RCC 7860 (cell line): ENCODE measurements around the gene CDK6.
"Not testable (repeated sequence)": the region's sequence is repeated elsewhere in the genome, so short reads cannot be mapped to it uniquely, and the experiment has no call there.

Experiments
- DNase-seq: peaks from one replicate; pipeline ENCODE4 v3.0.0-alpha.2; 2015; ENCODE audit warnings: low spot score
- FAIRE-seq: peaks from 2 replicates; lab custom pipeline; 2012; peaks lifted over from hg19 to GRCh38; lab: Jason Lieb, UNC

CDK6 gene

DNA sequence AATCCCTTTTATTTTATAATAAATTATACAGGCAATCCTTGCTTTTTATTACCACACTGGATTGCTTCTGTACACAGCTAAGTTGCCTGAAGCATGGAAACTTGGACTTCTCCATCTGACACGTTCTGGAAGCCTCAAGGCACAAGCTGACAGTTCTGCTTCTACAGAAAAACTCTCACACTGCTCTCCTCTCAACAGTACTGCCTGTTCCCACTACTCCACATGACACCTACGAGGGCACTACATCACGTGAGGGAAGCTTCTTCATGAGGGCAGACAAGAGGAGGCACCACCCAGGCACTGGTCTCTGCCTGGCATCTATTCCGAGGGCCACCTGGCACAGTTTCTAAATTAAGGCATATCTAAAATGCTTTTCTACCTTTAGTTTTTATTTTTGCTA, 229.4 kb downstream of the CDK6 start:
- no peak for DNase-seq
- FAIRE-seq = no peak

DNA sequence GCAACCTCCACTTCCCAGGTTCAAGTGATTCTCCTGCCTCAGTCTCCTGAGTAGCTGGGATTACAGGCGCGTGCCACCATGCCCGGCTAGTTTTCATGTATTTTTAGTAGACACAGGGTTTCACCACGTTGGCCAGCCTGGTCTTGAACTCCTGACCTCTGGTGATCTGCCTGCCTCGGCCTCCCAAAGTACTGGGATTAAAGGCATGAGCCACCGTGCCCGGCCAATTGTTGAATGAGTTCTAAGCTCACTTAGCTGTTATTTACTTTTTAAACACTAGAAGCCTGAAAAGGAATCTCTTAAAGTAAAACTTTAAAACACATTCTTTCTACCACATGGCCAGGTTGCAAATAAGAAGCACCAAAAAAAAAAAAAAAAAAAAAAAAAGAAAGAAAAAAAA, 231.9 kb downstream of the CDK6 start:
- not testable (repeated sequence) for DNase-seq, FAIRE-seq

DNA sequence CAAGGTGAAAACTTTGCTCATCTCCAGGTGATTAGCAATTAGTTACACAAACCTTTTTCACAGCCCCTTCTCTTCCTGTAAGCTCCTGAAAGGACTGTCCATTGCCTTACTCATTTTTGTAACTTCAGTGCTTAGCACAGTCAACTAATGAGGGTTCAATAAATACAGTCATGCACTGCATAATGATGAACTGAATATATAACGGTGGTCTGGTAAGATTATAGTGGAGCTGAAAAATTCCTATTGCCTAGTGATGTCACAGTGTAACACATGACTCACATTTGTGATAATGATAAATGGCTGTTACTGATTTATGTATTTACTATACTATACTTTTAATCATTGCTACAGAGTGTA, 233.3 kb downstream of the CDK6 start:
- no peak for FAIRE-seq

DNA sequence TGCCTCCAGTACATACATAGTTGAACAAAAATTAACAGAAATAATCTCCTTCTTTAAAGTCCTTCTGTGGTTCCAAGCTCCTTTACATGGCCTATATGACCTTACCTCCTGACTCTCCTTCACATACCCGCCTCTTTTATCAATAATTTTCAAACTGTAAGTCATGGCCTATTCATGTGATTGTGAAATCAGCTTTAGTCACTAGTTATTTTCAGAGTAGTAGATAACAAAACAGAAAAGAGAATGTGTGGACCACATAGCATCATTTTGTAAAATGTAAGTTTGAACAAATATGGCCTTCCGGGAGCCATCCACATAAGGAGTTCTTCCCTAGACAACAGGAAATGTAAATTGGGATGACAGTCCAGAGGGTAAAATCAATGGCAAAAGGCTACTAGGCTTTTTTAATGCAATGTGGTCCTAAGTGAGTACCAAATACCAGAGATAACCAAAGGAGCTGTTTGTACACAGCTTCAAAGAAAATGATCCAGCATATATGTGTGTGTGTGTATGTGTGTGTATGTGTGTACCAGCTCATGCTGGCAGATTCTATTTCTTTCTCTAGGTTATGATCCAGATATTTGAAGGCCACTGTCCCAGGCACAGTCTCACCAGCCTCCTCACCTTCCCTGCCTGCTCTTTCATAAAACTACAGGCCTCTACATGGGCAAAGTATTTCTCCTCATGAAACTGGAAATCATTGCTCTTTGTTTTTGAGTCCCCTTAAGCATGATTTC, 233.9 kb downstream of the CDK6 start:
- no peak for DNase-seq
- no peak for FAIRE-seq

More for the DNA sequence above, 233.3 kb downstream of the CDK6 start:
- DNase-seq = no peak

DNA sequence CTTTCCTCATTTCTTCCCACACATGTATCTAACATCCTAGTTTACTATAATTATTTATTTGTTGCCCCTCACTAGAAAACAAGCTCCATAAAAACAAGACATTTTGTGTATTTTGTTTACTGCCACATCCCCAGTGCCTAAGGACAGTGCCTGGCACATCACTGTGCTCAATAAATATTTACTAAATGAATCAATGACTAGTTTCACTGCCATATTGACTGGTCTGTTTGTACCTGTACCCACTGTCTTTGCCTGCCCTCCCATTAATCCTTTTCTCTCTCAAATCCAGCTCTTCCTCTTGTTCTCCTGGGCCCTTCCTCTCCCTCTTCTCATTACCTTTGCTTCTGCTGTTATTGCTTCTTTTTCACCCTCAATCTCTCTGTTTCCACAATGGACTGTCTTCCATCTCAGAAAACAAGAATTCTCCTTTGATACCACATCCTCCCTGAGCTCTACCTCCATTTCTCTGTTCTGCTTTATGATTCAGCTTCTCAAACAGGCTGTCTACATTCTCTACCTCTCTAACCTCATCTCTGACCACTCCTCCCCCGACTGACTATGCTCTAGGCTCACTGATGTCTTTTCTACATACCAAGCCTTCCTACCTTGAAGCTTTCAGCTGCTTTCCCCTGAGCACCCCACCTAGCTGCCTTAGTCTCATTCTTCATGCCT, 237.9 kb downstream of the CDK6 start:
- no peak for FAIRE-seq

DNA sequence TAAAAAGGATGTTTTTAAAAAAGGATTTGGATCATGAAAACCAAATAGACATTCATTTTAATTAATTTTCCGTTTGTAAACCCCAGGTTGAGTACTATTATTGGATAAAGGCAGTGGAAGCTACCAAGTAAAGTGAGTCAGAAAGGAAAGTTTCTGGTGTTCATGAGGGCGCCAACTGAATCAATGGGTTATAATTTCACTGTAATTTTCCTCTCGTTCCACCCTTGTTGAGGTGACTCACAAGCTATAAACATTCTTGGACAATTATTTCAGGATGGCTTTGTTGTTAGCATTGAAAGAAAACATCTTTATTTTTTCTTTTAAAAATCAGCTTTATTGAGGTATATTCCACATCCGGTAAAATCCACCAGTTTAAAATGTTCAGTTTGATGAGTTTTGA, 241.1 kb downstream of the CDK6 start:
- FAIRE-seq = peak; percentile 11

More for the DNA sequence above, 237.9 kb downstream of the CDK6 start:
- DNase-seq = no peak

DNA sequence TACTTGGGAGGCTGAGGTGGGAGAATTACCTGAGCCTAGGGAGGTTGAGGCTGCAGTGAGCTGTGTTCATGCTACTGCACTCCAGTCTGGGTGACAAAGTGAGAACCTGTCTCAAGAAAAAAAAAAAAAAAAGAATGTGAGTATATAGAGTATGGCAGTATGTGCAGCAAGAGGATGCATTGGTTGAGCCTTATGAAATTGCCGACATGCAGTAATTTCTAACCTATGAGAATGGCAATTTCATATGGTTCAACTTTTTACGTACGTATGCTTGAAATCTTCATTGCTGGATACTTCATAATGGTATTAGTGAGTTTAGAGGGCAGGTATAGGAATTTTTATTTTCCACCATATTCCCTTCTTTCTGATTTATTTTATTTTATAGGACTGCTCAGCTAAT, 241.6 kb downstream of the CDK6 start:
- no peak for FAIRE-seq
- DNase-seq = no peak

More for the DNA sequence above, 241.1 kb downstream of the CDK6 start:
- no peak for DNase-seq

DNA sequence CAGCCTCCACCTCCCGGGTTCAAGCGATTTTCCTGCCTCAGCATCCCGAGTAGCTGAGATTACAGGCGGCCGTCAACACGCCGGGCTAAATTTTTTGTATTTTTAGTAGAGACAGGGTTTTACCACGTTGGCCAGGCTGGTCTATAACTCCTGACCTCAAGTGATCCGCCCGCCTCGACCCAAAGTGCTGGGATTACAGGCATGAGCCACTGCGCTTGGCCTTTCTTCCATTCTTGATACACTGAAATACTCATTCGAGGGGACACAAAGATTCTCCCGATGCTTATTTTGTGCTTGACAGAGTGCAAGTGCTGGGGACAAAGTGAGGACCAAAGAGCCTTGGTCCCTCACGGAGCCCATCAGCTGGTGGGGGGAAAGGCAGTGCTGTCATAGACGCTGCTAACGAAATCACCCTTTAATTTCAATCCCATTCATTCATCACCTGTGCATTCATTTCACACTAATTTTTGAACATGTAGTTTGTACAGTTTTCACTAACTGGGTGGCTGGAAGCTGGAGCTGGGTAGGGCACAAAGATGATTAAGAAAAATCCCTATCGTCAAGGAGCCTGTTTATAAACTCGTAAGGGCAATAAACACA, 245.6 kb downstream of the CDK6 start:
- FAIRE-seq = no peak
- DNase-seq = no peak

DNA sequence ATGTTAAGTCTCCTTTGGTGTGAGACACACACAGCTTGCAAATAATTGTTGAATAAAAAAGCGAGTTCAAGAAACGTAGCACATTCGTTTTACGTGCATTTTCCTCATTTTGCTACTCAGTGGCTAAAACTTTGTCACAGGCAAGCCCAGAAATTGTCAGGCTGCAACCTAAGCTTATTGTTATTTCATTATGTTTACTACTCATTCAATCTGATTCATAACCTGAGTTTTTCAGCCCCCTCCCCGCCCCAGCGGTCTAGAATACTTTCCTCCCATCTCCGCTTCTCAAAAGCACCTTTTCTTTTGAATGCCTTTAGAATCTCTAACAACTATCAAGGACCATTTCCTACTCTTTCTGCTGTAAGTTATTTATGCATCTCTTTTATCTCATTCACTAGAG, 247.3 kb downstream of the CDK6 start:
- no peak for FAIRE-seq

DNA sequence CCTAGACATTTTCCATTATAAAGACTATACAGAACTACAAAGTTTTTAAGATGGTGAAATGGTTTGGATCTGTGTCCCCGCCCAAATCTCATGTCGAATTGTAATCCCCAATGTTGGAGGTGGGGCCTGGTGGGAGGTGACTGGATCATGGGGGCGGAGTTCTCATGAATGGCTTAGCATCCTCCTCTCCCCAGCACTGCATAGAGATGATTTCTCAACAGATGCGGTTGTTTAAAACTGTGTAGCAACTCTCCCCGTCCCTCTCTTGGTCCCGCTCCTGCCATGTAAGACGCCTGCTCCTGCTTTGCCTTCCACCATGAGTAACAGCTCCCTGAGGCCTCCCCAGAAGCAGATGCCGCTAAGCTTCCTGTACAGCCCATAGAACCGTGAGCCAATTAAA, 247.8 kb downstream of the CDK6 start:
- FAIRE-seq (no peak), DNase-seq (no peak)

More for the DNA sequence above, 247.3 kb downstream of the CDK6 start:
- no peak for DNase-seq

DNA sequence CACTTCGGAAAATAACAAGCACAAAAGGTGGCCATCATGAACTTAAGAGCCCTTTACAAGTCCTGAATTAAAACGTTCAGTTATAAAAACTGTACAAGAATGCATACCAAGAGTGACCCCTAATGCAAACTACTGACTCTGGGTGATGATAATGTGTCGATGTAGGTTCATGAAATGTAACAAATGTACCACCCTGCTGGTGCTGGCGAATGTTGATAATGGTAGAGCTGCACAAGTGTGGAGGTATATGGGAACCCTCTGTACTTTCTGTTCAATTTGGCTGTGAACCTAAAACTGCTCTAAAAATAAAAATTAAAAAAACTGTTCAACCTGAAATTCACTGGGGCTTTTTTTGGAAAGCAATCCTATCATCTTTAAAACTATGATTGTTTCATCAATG, 249.5 kb downstream of the CDK6 start:
- DNase-seq (no peak), FAIRE-seq (no peak)

DNA sequence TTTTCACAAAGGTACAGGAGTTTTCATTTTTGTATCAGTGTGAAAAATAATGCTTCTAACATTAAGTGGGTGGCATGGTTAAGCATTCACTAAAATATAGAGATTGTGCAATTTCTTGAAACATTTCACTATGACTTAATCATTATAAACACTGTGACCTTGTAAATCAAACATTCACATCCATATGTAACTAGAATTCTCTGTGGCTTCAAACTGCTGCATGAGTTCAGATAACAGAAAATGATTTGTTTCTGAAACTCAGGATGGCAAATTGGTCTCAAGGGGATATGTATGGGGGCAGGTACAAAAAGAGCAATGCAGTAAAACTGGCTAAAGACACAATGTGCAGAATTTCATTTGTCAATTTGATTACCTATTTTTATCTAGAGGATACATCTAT, 250.0 kb downstream of the CDK6 start:
- DNase-seq (peak; percentile 33), FAIRE-seq (peak; percentile 81)

DNA sequence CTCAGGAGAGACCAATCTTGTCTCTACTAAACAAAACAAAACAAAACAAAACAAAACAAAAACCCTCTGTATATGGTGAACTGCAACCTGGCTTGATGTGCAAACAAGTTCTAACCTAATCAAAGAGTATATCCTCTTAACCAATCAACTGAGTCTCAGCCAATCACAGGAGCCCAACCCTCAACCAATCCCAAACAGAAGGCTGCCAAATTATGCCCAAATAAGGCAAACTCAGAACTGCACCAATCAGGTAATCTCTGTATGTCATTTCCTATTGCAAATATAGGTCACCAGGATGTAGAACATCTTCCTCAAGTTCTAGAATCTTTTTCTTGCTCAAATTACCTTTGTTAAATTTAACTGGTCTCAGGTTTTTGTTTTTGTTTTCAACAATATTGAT, 251.4 kb downstream of the CDK6 start:
- DNase-seq = no peak
- no peak for FAIRE-seq

DNA sequence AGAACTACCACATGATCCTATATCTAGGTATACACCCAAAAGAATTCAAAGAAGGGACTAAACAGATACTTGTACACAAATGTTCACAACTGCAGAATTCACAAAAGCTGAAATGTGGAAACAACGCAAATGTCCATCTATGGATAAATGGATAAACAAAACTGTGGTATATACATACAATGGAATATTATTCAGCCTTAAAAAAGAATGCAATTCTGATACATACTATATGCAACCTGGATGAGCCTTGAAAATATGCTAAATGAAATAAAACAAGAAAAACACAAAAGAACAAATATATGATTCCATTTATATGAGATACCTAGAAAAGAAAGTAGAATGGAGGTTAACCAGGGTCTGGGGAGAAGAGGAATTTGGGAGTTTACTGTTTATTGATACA, 253.4 kb downstream of the CDK6 start:
- FAIRE-seq = no peak
- DNase-seq = no peak

DNA sequence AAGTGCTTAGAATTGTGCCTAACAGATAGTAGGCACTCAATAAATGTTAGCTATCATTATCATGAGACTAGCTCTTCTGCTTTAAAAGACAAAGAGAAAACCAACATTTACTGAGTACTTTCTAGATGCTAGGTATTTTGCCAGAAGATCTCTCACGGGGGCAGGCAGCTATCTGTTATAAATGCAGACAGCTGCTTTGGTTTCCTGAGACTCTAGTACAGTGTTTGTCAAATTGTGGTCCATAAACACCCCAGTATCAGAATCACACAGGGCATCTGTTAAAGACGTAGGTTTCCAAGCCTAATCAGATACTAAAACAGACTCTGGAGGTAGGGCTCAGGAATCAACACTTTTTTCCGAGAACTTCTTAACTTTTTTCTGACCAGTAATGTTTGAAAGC, 260.1 kb downstream of the CDK6 start:
- FAIRE-seq = no peak
- no peak for DNase-seq

DNA sequence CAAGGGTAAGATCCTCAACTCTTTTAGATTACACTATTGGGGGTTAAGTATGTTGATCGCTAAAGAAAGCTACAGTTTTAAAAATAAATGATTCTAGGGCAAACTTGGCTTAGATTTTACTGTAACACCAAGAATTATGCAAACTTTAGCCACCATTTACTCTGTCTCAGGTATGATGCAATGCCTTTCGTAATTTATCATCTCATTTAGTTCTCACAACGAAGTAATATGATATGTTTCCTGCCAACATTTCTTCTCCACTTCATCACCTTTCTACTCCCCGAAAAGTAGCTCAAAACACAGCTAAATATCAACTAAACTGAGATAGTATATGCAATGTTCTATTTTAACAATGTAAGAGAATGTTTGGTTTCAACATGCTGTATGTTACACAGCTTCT, 267.2 kb downstream of the CDK6 start:
- DNase-seq = no peak
- FAIRE-seq = no peak

DNA sequence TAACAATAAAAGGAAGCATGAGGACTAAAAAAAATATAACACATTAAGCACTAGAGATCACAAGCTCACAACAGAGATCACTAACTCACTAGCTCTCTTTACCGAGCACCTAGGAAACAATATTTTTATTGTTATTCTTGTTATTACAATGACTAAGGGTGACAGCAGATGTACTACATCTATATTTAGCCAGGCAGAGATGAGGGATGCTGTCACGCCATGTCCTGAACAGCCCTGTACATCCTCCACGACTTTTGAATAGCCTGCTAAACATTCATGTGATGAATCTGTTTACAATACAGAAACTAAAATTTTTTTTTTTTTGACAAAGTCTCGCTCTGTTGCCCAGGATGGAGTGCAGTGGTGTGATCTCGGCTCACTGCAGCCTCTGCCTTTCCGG, 268.9 kb downstream of the CDK6 start:
- FAIRE-seq (no peak), DNase-seq (no peak)

DNA sequence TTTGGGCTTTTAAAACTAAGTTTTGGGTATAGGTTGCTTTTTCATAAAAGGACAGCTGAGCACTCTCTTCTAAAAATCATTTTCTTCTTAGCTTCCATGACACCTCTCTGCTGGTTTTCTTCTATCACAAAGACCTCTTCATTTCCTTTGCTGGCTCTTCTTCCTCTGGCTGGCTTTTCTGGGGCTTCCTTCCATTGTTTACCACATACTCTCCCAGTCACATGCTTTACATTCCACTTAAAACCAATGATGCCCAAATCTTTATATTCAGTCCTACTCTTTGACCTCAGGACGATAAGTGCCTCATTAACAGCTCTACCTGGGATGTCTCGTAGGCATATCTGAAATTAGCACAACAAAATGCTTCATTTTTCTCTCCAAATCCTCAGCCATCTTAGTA, 273.0 kb downstream of the CDK6 start:
- FAIRE-seq (no peak), DNase-seq (no peak)

DNA sequence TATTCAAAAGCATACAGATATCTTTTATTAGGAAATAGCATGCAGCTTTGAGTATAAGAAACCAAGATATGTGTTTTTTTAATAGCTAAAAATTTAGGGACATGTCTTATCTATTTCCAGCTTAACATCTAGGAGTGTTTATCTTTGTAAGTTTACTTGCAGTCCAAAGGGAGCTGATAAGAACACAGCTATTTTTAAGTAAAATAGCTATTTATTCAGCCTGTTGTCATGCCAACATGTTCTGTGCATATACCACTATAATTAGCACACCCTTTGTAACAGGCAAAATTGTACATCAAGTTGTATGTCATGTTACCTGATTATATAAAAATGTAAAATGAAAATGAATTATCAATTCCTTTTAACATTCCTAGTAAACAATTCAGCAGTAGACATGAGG, 275.8 kb downstream of the CDK6 start:
- FAIRE-seq (no peak), DNase-seq (no peak)

DNA sequence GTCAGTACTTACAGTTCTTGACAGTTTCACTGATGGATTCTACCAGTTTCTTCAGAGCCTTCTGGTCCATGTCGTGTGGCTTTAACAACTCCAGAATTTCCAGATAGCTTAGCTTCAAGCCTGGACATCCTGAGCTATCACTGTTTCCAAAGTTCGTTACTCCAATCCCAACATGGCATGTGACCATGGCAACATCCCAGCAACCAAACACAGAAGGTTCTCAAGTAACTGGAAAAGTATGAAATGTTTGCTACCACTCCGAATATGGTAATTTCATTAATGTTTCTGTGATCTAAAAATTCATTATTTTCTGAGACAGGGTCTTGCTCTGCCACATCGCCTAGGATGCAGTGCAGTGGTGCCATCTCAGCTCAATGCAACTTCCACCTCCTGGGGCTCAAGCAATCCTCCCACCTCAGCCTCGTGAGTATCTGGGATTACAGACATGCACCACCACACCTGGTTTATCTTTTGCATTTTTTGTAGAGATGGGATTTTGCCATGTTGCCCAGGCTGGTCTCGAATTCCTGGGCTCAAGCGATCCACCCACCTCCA, 278.5 kb downstream of the CDK6 start:
- no peak for DNase-seq
- FAIRE-seq = no peak

DNA sequence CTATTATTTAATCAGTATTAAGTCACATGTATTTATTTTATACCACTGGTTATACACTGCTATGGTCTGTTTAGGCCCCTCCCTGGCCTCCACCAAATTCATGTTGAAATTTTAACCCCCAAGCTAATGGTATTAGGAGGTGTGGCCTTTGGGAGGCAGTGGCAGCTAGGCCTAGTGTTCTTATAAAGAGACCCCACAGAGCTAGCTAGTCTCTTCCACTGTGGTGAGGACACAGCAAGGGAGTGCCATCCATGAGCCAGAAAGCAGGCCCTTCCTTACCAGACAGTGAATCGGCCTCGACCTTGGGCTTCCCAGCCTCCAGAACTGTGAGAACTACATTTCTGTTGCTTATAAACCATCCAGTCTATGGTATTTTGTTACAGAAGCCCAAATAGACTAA, 279.1 kb downstream of the CDK6 start:
- DNase-seq (no peak), FAIRE-seq (no peak)
